Breast epithelium (tissue), 4 donors: ENCODE results near the gene ATL1. TPM values are rescaled to one million over a fixed set of nuclear protein-coding genes. Genes with fewer than 3 reads are reported as not detected.

ENCODE experiments used
- DNase-seq, 2 donors: peaks; one replicate each; pipeline ENCODE4 v3.0.0-alpha.2; 2019; ENCODE audit warnings: low spot score in 2 of 2
- H3K27ac ChIP-seq, 2 donors: fragments of 200-600 bp; sonication (generic) in 1 of 2; one replicate each; pipeline ENCODE4 v1.5.1; 2016 to 2019; ENCODE audit warnings: mild to moderate bottlenecking in 1 of 2
- H3K27me3 ChIP-seq, 2 donors: fragments of 200-600 bp; sonication (generic) in 1 of 2; one replicate each; pipeline versions ENCODE4 v1.5.1 to v1.6.0; 2017 to 2019; ENCODE audit warnings: control low read depth in 1 of 2, mild to moderate bottlenecking in 1 of 2
- H3K36me3 ChIP-seq: fragments of 200-600 bp; one replicate; pipeline ENCODE4 v1.5.1; 2019
- H3K4me1 ChIP-seq, 2 donors: fragments of 200-600 bp; sonication (generic); one replicate each; pipeline ENCODE4 v1.5.1; 2016 to 2019; ENCODE audit warnings: control low read depth in 1 of 2
- H3K4me3 ChIP-seq, 3 donors: fragments of 200-600 bp; sonication (generic); 1 replicate in 2 of 3; 2 replicates in 1 of 3; pipeline ENCODE4 v1.5.1; 2016 to 2019; ENCODE audit warnings: mild to moderate bottlenecking in 3 of 3, moderate library complexity in 2 of 3
- H3K9me3 ChIP-seq, 2 donors: fragments of 200-600 bp; sonication (generic) in 1 of 2; one replicate each; pipeline ENCODE4 v1.5.1; 2016 to 2019; ENCODE audit warnings: control low read depth in 1 of 2
- POLR2A ChIP-seq: fragments of 450-650 bp; IDR thresholded peaks from one replicate; pipeline ENCODE4 v1.6.1; 2016; ENCODE audit warnings: antibody characterized with exemption, mild to moderate bottlenecking, moderate library complexity
- POLR2AphosphoS5 ChIP-seq, 3 donors: sonication (generic); formaldehyde crosslinking; IDR thresholded peaks; one replicate each; pipeline ENCODE4 v1.6.1; 2017; ENCODE audit warnings: antibody characterized with exemption in 3 of 3
- intact Hi-C: fragments of 100-400 bp; cut with DNase I; formaldehyde crosslinking; loops from one replicate; pipeline ENCODE4 v1.15.1; 2023; ENCODE audit warnings: low total_unique reads
- total RNA-seq, 3 donors: library from RNA; depleted of rRNA; stranded (reverse); fragments of >200 nt; gene quantifications; one replicate each; pipeline ENCODE4 v1.1.0, GENCODE V29; 2016
- TF ChIP-seq, protein P1 (sequence below), 3 donors: fragments of 450-650 bp; IDR thresholded peaks; one replicate each; pipeline ENCODE4 v1.5.1; 2016 to 2017; ENCODE audit warnings: antibody characterized with exemption in 3 of 3, mild to moderate bottlenecking in 3 of 3, moderate library complexity in 3 of 3

The ATL1 gene
- total RNA-seq, result 10 to 100 TPM; 10.4 to 23.7 (median 22.0) TPM

- Histone ChIP-seq H3K4me3 (peak within 1 kb of the TSS; percentile 67 to 82 (median 75)), H3K27me3 (no peaks in the 10 kb centered on the region), H3K36me3 (no peaks in the 10 kb centered on the region), H3K9me3 (no peaks in the 10 kb centered on the region), H3K27ac (peak within 1 kb of the TSS; percentile 85 to 88), H3K4me1 (no peaks in the 10 kb centered on the region)
- peak; percentile 58 to 77 for DNase-seq
- intact Hi-C loops, result no loop called here
- TF ChIP-seq, protein P1, sequence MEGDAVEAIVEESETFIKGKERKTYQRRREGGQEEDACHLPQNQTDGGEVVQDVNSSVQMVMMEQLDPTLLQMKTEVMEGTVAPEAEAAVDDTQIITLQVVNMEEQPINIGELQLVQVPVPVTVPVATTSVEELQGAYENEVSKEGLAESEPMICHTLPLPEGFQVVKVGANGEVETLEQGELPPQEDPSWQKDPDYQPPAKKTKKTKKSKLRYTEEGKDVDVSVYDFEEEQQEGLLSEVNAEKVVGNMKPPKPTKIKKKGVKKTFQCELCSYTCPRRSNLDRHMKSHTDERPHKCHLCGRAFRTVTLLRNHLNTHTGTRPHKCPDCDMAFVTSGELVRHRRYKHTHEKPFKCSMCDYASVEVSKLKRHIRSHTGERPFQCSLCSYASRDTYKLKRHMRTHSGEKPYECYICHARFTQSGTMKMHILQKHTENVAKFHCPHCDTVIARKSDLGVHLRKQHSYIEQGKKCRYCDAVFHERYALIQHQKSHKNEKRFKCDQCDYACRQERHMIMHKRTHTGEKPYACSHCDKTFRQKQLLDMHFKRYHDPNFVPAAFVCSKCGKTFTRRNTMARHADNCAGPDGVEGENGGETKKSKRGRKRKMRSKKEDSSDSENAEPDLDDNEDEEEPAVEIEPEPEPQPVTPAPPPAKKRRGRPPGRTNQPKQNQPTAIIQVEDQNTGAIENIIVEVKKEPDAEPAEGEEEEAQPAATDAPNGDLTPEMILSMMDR (IDR thresholded peaks at IDR 0.05), result no peak
- no peak for TF ChIP-seq POLR2AphosphoS5 (IDR thresholded peaks at IDR 0.05)
- TF ChIP-seq POLR2A, result peak; percentile 34
Observed at GRCh38 chr14:50559990-50560930, at the start of gene ATL1. Gene ATL1, plus strand, starts transcription at chr14:50560145. Its CDS starts 121 bp downstream, at chr14:50560266.

DNA sequence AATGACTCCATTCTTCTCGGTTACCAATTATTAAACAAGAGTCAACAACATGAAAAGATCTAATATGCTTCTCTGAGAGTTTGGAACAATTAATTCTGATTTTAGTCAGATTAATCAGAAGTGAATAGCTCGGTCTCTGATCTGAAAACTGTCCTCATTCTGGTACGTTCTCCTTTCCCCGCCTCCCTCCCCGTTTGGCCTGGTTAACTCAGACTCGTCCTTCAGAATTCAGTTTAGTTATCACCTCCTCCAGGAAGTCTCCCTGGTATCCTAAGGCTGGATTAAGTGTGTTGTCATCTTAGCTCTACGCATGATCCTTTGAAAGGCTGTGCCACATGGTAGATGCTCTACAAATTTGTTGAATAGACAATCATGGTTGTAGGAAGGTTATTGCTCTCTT, 49.8 kb upstream of the ATL1 start:
- no peaks in the 10 kb centered on the region for H3K36me3 ChIP-seq
- no peaks in the 10 kb centered on the region for H3K9me3 ChIP-seq
- no peaks in the 10 kb centered on the region for H3K4me1 ChIP-seq
- no peak for DNase-seq
- H3K27ac ChIP-seq, result no peak overlapping the region
- intact Hi-C loops, result no loop called here
- TF ChIP-seq POLR2AphosphoS5 (IDR thresholded peaks at IDR 0.05), result no peak
- no peak for TF ChIP-seq POLR2A
- TF ChIP-seq, protein P1 (IDR thresholded peaks at IDR 0.05), result no peak
- H3K27me3 ChIP-seq, result no peaks in the 10 kb centered on the region
- no peak overlapping the region for H3K4me3 ChIP-seq

DNA sequence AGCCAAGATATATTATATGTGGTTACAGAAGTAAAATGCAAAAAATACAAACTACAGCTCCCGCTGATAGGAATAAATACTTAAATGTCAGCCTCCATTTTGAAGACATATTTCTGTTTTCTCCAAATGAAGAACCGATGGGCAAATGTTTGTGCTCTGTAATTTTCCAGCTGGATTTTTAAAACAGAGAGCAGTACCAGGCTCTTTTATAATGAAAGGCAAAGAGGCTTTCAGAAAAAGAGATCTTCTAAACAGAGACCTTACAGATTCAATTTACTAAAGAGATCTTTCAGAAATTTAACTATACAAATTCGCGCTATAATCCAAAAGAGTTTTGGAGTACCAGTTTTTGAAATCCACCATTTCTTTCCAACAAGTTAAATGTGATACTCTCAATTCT, 47.5 kb upstream of the ATL1 start:
- no peak for DNase-seq
- intact Hi-C loops, result no loop called here
- Histone ChIP-seq H3K4me3 (no peak overlapping the region), H3K4me1 (no peaks in the 10 kb centered on the region), H3K36me3 (no peaks in the 10 kb centered on the region), H3K9me3 (no peaks in the 10 kb centered on the region), H3K27ac (no peak overlapping the region), H3K27me3 (no peaks in the 10 kb centered on the region)
- TF ChIP-seq, protein P1 (IDR thresholded peaks at IDR 0.05), result no peak
- TF ChIP-seq POLR2AphosphoS5 (IDR thresholded peaks at IDR 0.05) (no peak), POLR2A (no peak)

DNA sequence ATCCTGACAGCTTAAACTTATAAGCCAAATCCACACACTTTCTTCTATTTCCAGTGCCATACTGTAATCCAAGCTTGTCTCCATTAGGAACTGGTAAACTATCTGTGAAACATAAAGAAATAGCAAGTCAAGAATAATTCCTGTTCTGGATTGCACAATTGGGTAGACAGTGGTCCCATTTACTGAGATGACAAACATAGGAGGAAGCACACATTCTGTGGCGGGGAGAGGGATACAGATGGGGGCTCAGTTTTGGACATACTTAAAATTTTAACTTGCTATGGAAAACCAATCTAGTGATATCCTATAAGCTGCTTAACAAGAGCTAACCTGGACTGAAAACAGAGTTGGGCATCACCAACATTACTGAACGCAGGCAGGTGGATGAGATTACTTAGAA, 43.9 kb upstream of the ATL1 start:
- peaks cover 0 to 2% of the 10 kb centered on the region in 2 donors for H3K4me1 ChIP-seq
- intact Hi-C loops, result no loop called here
- H3K27ac ChIP-seq, result no peak overlapping the region
- no peaks in the 10 kb centered on the region for H3K36me3 ChIP-seq
- no peak for TF ChIP-seq POLR2AphosphoS5 (IDR thresholded peaks at IDR 0.05)
- TF ChIP-seq, protein P1 (IDR thresholded peaks at IDR 0.05), result no peak
- no peak for TF ChIP-seq POLR2A
- no peaks in the 10 kb centered on the region for H3K27me3 ChIP-seq
- H3K9me3 ChIP-seq, result no peaks in the 10 kb centered on the region
- no peak for DNase-seq
- no peak overlapping the region for H3K4me3 ChIP-seq
